IMR-90 (cell line): ENCODE measurements around the gene PYCR2. TPM values are rescaled to one million over a fixed set of nuclear protein-coding genes. Genes with fewer than 3 reads are reported as not detected.

Experiments
- ATAC-seq: fragments of 200-7000 bp; cut with Tn5 transposase; 2 replicates; pipeline ENCODE4 v1.9.1; 2020; ENCODE audit warnings: low read depth, mild to moderate bottlenecking, moderate library complexity
- BruUV-seq: library from RNA; stranded (reverse); fragments of 400-500 nt; replicated peaks from 2 replicates; lab custom pipeline; 2021; lab: Mats Ljungman, UMichigan
- CTCF ChIA-PET: fragments of 300-600 bp; formaldehyde crosslinking; extraction: SDS; loops from one replicate; lab custom pipeline; 2021; ENCODE audit warnings: antibody characterized with exemption; lab: Yijun Ruan, JAX
- POLR2A ChIA-PET: fragments of 300-600 bp; sonication (Branson Sonifier 250); formaldehyde crosslinking; loops from one replicate; lab custom pipeline; 2022; ENCODE audit warnings: antibody characterized with exemption; ENCODE audit not compliant: unreplicated experiment; lab: Charles Lee
- DNase-seq: peaks from one replicate; pipeline ENCODE4 v3.0.0; 2013
- H2AFZ ChIP-seq: replicated peaks from 2 replicates; pipeline ENCODE3; 2013; ENCODE audit warnings: low read length, mild to moderate bottlenecking; ENCODE audit not compliant: poor library complexity
- H2AK5ac ChIP-seq: 2 replicates; pipeline ENCODE4 v1.6.1; 2013; ENCODE audit warnings: low read depth, low read length, inconsistent platforms
- H2AK9ac ChIP-seq: replicated peaks from 2 replicates; pipeline ENCODE3; 2013; ENCODE audit warnings: mild to moderate bottlenecking, low read depth, low read length, moderate library complexity; ENCODE audit not compliant: poor library complexity
- H2BK120ac ChIP-seq: 2 replicates; pipeline ENCODE4 v1.6.1; 2013; ENCODE audit warnings: low read depth, low read length, inconsistent platforms
- H2BK15ac ChIP-seq: 3 replicates; pipeline ENCODE4 v1.6.1; 2013; ENCODE audit warnings: low read depth, low read length, inconsistent platforms
- H2BK20ac ChIP-seq: 2 replicates; pipeline ENCODE4 v1.6.1; 2013; ENCODE audit warnings: low read depth, mild to moderate bottlenecking, inconsistent platforms, low read length, moderate library complexity
- H2BK5ac ChIP-seq: 2 replicates; pipeline ENCODE4 v1.6.1; 2013; ENCODE audit warnings: mild to moderate bottlenecking, low read depth, low read length, inconsistent platforms; ENCODE audit not compliant: poor library complexity, severe bottlenecking
- H3K14ac ChIP-seq: replicated peaks from 2 replicates; pipeline ENCODE4 v1.6.1; 2013; ENCODE audit warnings: low read depth, low read length, inconsistent platforms
- H3K18ac ChIP-seq: 2 replicates; pipeline ENCODE4 v1.6.1; 2013; ENCODE audit warnings: low read depth, low read length, control low read depth
- H3K23ac ChIP-seq: 2 replicates; pipeline ENCODE4 v1.6.1; 2013; ENCODE audit warnings: low read depth, low read length, inconsistent platforms
- H3K27ac ChIP-seq: 2 replicates; pipeline ENCODE4 v1.5.1; 2013; ENCODE audit warnings: mild to moderate bottlenecking, control low read depth, low read length; ENCODE audit not compliant: insufficient read depth
- H3K27me3 ChIP-seq: 2 replicates; pipeline ENCODE4 v1.6.1; 2013; ENCODE audit warnings: low read length; ENCODE audit not compliant: control insufficient read depth, insufficient read depth
- H3K36me3 ChIP-seq: 2 replicates; pipeline ENCODE4 v1.6.1; 2013; ENCODE audit warnings: low read length, mixed read lengths; ENCODE audit not compliant: control insufficient read depth, insufficient read depth
- H3K4ac ChIP-seq: 2 replicates; pipeline ENCODE4 v1.6.1; 2013; ENCODE audit warnings: low read depth, low read length, inconsistent platforms
- H3K4me1 ChIP-seq: 2 replicates; pipeline ENCODE4 v1.6.1; 2013; ENCODE audit warnings: low read length, mixed read lengths; ENCODE audit not compliant: control insufficient read depth, insufficient read depth
- H3K4me2 ChIP-seq: 2 replicates; pipeline ENCODE4 v1.6.1; 2013; ENCODE audit warnings: low read depth, mild to moderate bottlenecking, control low read depth, low read length, moderate library complexity
- H3K4me3 ChIP-seq: 2 replicates; pipeline ENCODE4 v1.5.1; 2013; ENCODE audit warnings: low read depth, mild to moderate bottlenecking, control low read depth, low read length, moderate library complexity; ENCODE audit not compliant: insufficient read depth
- H3K56ac ChIP-seq: 2 replicates; pipeline ENCODE4 v1.6.1; 2013; ENCODE audit warnings: low read length, inconsistent platforms; ENCODE audit not compliant: insufficient read depth; ENCODE audit errors: extremely low read depth
- H3K79me1 ChIP-seq, 2 experiments: 2 replicates each; pipeline ENCODE4 v1.6.1; 2013; ENCODE audit warnings: low read length in 2 of 2, inconsistent platforms in 1 of 2, low read depth in 1 of 2
- H3K9ac ChIP-seq: 2 replicates; pipeline ENCODE4 v1.6.1; 2013; ENCODE audit warnings: low read depth, low read length, control low read depth
- H3K9me1 ChIP-seq: 2 replicates; pipeline ENCODE4 v1.6.1; 2013; ENCODE audit warnings: low read length, inconsistent platforms; ENCODE audit not compliant: insufficient read depth
- H3K9me3 ChIP-seq: 2 replicates; pipeline ENCODE4 v1.6.1; 2013; ENCODE audit warnings: low read length; ENCODE audit not compliant: control insufficient read depth, insufficient read depth
- H4K20me1 ChIP-seq: 2 replicates; pipeline ENCODE4 v1.6.1; 2013; ENCODE audit warnings: low read length, inconsistent platforms; ENCODE audit not compliant: insufficient read depth
- H4K5ac ChIP-seq: 2 replicates; pipeline ENCODE4 v1.6.1; 2013; ENCODE audit warnings: mild to moderate bottlenecking, low read depth, low read length, control low read depth
- H4K8ac ChIP-seq, 2 experiments: 2 replicates each; pipeline ENCODE4 v1.6.1; 2013; ENCODE audit warnings: low read depth in 2 of 2, low read length in 2 of 2, control low read depth in 1 of 2, inconsistent platforms in 1 of 2
- H4K91ac ChIP-seq: 2 replicates; pipeline ENCODE4 v1.6.1; 2013; ENCODE audit warnings: low read depth, low read length, inconsistent platforms; ENCODE audit not compliant: insufficient read depth
- BHLHE40 ChIP-seq: fragments of 150-350 bp; IDR thresholded peaks from 2 replicates; pipeline ENCODE4 v1.6.1; 2016; ENCODE audit warnings: mild to moderate bottlenecking, low read depth, low read length
- CEBPB ChIP-seq: IDR thresholded peaks from 2 replicates; pipeline ENCODE4 v1.6.1; 2012; ENCODE audit warnings: low read depth, low read length, improper control_type of control experiment
- CHD1 ChIP-seq: IDR thresholded peaks from 2 replicates; pipeline ENCODE4 v1.6.1; 2012; ENCODE audit warnings: low read depth, low read length, improper control_type of control experiment
- CTCF ChIP-seq: conservative IDR thresholded peaks from 2 replicates; pipeline ENCODE4 v1.5.1; 2012; ENCODE audit warnings: mild to moderate bottlenecking, low read depth, low read length, improper control_type of control experiment
- FOS ChIP-seq: fragments of 150-350 bp; IDR thresholded peaks from 2 replicates; pipeline ENCODE4 v1.6.1; 2016; ENCODE audit warnings: low read depth, low read length
- MAFK ChIP-seq: IDR thresholded peaks from 2 replicates; pipeline ENCODE4 v1.6.1; 2012; ENCODE audit warnings: low read depth, low read length, improper control_type of control experiment
- MAZ ChIP-seq: IDR thresholded peaks from 2 replicates; pipeline ENCODE4 v1.6.1; 2012; ENCODE audit warnings: low read depth, mild to moderate bottlenecking, low read length, improper control_type of control experiment, moderate library complexity, borderline replicate concordance
- NFE2L2 ChIP-seq: fragments of 150-350 bp; IDR thresholded peaks from 2 replicates; pipeline ENCODE4 v1.6.1; 2016; ENCODE audit warnings: low read depth, mild to moderate bottlenecking, low read length
- POLR2A ChIP-seq: IDR thresholded peaks from 2 replicates; pipeline ENCODE4 v1.6.1; 2012; ENCODE audit warnings: mild to moderate bottlenecking, low read depth, low read length
- RCOR1 ChIP-seq: IDR thresholded peaks from 2 replicates; pipeline ENCODE4 v1.6.1; 2012; ENCODE audit warnings: mild to moderate bottlenecking, low read length, improper control_type of control experiment; ENCODE audit not compliant: insufficient replicate concordance
- RFX5 ChIP-seq: IDR thresholded peaks from 2 replicates; pipeline ENCODE4 v1.8.0; 2012; ENCODE audit warnings: low read depth, mild to moderate bottlenecking, low read length, moderate library complexity
- SMC3 ChIP-seq: fragments of 150-350 bp; IDR thresholded peaks from 2 replicates; pipeline ENCODE4 v1.6.1; 2016; ENCODE audit warnings: low read depth, mild to moderate bottlenecking, antibody characterized with exemption, low read length, moderate library complexity
- USF2 ChIP-seq: fragments of 150-350 bp; IDR thresholded peaks from 2 replicates; pipeline ENCODE4 v1.6.1; 2017; ENCODE audit warnings: mild to moderate bottlenecking, antibody characterized with exemption, low read length, low read depth
- WGBS, 2 experiments: methylation state at CpG; one replicate each; pipeline versions ENCODE4 v1.1.5 to v1.1.7; 2013; ENCODE audit warnings: missing lambda C conversion rate in 2 of 2; ENCODE audit not compliant: insufficient read length in 1 of 2; ENCODE audit errors: extremely low coverage in 2 of 2; 5-methylcytosine and 5-hydroxymethylcytosine counted together
- dilution Hi-C: fragments of 300-500 bp; cut with HindIII; formaldehyde crosslinking; loops from one replicate; pipeline ENCODE4 v1.14.3; 2018; ENCODE audit warnings: low sequenced_read_pairs; ENCODE audit not compliant: unreplicated experiment
- in situ Hi-C: fragments of 300-500 bp; cut with MboI; formaldehyde crosslinking; loops from 3 replicates; pipeline ENCODE4 v1.14.3; 2019; ENCODE audit warnings: low sequenced_read_pairs, inconsistent platforms, mixed read lengths
- intact Hi-C: fragments of 100-400 bp; cut with micrococcal nuclease; formaldehyde crosslinking; loops from 2 replicates; pipeline ENCODE4 v1.10.0; 2022
- polyA plus RNA-seq, 3 experiments: library from polyadenylated mRNA; depleted of rRNA; stranded (reverse); fragments of >200 nt; gene quantifications; 2 replicates each; pipeline ENCODE4 v1.2.3, GENCODE V29; 2012; ENCODE audit warnings: low replicate concordance in 1 of 3
- total RNA-seq: library from RNA; depleted of rRNA; stranded (reverse); fragments of >200 nt; gene quantifications from 2 replicates; pipeline ENCODE4 v1.2.3, GENCODE V29; 2012
- TF ChIP-seq, protein P1 (sequence below): fragments of 150-350 bp; IDR thresholded peaks from 2 replicates; pipeline ENCODE4 v1.6.1; 2016; ENCODE audit warnings: low read depth, mild to moderate bottlenecking, low read length, moderate library complexity, borderline replicate concordance

The PYCR2 gene
- total and polyA plus RNA-seq, 2 of the 4 experiments (the other 2 are of a cell fraction): 34.4 to 68.1 TPM

DNA sequence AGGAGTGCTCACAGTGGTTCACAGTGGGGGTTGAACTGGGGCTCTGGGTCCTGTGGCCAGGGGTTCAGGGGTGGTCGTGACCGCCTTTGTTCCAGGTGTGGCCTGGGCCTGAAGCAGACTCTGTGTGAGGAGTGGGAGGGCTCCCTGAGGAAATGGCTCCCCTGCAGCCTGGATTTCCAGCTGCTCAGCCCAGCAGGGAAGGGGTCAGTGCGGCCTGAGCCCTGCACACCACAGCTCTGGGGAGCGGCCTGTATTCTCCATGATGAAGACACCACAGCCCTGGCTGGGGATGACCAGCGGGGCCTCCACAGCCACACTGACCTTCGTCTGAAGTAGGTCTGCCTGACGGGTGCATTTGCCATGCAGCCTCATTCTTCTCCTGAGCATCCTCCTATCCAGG, 16.7 kb downstream of the PYCR2 start:
- Histone ChIP-seq H2AFZ (no peak overlapping the region), H2BK20ac (no peak overlapping the region), H2AK5ac (no peak overlapping the region), H3K27me3 (peaks cover 3% of the 10 kb centered on the region; the same call in 1 of the 2 replicates), H3K9me3 (no peaks in the 10 kb centered on the region), H2AK9ac (no peak overlapping the region), H4K5ac (no peak overlapping the region), H2BK120ac (no peak overlapping the region), H2BK15ac (no peak overlapping the region), H3K4me2 (no peak overlapping the region), H3K14ac (no peak overlapping the region), H4K20me1 (no peaks in the 10 kb centered on the region), H3K23ac (no peak overlapping the region), H3K4me3 (no peak overlapping the region), H3K4me1 (peaks cover 1% of the 10 kb centered on the region; the same call in 1 of the 2 replicates), H3K36me3 (no peaks in the 10 kb centered on the region), H3K9ac (no peak overlapping the region), H3K79me1 (no peaks in the 10 kb centered on the region), H3K56ac (no peak overlapping the region), H2BK5ac (no peak overlapping the region), H3K18ac (no peak overlapping the region), H3K27ac (no peak overlapping the region), H4K91ac (no peak overlapping the region), H3K4ac (no peak overlapping the region), H4K8ac (no peak overlapping the region), H3K9me1 (no peaks in the 10 kb centered on the region)
- TF ChIP-seq MAFK: no peak
- TF ChIP-seq FOS: no peak
- TF ChIP-seq, protein P1, sequence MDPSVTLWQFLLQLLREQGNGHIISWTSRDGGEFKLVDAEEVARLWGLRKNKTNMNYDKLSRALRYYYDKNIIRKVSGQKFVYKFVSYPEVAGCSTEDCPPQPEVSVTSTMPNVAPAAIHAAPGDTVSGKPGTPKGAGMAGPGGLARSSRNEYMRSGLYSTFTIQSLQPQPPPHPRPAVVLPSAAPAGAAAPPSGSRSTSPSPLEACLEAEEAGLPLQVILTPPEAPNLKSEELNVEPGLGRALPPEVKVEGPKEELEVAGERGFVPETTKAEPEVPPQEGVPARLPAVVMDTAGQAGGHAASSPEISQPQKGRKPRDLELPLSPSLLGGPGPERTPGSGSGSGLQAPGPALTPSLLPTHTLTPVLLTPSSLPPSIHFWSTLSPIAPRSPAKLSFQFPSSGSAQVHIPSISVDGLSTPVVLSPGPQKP: no peak
- TF ChIP-seq POLR2A: no peak
- no peak for TF ChIP-seq NFE2L2
- no peak for TF ChIP-seq RCOR1
- no peak for TF ChIP-seq USF2
- no peak for TF ChIP-seq RFX5
- TF ChIP-seq CEBPB: no peak
- TF ChIP-seq BHLHE40: no peak
- no peak for TF ChIP-seq CHD1
- no peak for TF ChIP-seq MAZ
- no peak for TF ChIP-seq CTCF
- TF ChIP-seq SMC3: no peak
- CTCF ChIA-PET: no interaction called here
- intact Hi-C loops: no loop called here
- no peak for ATAC-seq
- dilution Hi-C loops: no loop called here
- DNase-seq: no peak
- POLR2A ChIA-PET: no interaction called here
- WGBS, 2 experiments: 73% methylated on average over 3 of the region's 7 CpGs; no CpG with 5 or more reads in 1 of the 2 experiments
- BruUV-seq: no TSS peak
- in situ Hi-C loops: no loop called here
